Liver (tissue), 3 donors: ENCODE measurements around the gene LRIG1.

Experiments
- RXRA ChIP-seq, 2 donors: IDR thresholded peaks; 2 replicates each; pipeline ENCODE4 v1.6.1; 2017 to 2018; ENCODE audit warnings: antibody characterized with exemption in 2 of 2, mild to moderate bottlenecking in 1 of 2
- SP1 ChIP-seq: IDR thresholded peaks from 2 replicates; pipeline ENCODE4 v1.6.1; 2018; ENCODE audit warnings: antibody characterized with exemption, mild to moderate bottlenecking
- TAF1 ChIP-seq: conservative IDR thresholded peaks from 2 replicates; pipeline ENCODE4 v1.6.1; 2016; ENCODE audit warnings: antibody characterized with exemption, mild to moderate bottlenecking
- YY1 ChIP-seq: IDR thresholded peaks from 2 replicates; pipeline ENCODE4 v1.6.1; 2016; ENCODE audit warnings: antibody characterized with exemption, mild to moderate bottlenecking
- TF ChIP-seq, protein P1 (sequence below): IDR thresholded peaks from 2 replicates; pipeline ENCODE4 v1.6.1; 2016; ENCODE audit warnings: antibody characterized with exemption, mild to moderate bottlenecking
- TF ChIP-seq, protein P2 (sequence below): fragments of 150-350 bp; IDR thresholded peaks from 2 replicates; pipeline ENCODE4 v1.5.1; 2017; ENCODE audit warnings: improper control_type of control experiment, low read depth, low read length; ENCODE audit not compliant: missing input control
- TF ChIP-seq, protein P3 (sequence below): IDR thresholded peaks from 2 replicates; pipeline ENCODE4 v1.6.1; 2016; ENCODE audit warnings: antibody characterized with exemption
- TF ChIP-seq, protein P4 (sequence below): IDR thresholded peaks from 2 replicates; pipeline ENCODE4 v1.6.1; 2016; ENCODE audit warnings: antibody characterized with exemption
- TF ChIP-seq, protein P5 (sequence below): IDR thresholded peaks from 2 replicates; pipeline ENCODE4 v1.6.1; 2016; ENCODE audit warnings: antibody characterized with exemption
- donor health status: healthy.
- donor health status: healthy.

DNA sequence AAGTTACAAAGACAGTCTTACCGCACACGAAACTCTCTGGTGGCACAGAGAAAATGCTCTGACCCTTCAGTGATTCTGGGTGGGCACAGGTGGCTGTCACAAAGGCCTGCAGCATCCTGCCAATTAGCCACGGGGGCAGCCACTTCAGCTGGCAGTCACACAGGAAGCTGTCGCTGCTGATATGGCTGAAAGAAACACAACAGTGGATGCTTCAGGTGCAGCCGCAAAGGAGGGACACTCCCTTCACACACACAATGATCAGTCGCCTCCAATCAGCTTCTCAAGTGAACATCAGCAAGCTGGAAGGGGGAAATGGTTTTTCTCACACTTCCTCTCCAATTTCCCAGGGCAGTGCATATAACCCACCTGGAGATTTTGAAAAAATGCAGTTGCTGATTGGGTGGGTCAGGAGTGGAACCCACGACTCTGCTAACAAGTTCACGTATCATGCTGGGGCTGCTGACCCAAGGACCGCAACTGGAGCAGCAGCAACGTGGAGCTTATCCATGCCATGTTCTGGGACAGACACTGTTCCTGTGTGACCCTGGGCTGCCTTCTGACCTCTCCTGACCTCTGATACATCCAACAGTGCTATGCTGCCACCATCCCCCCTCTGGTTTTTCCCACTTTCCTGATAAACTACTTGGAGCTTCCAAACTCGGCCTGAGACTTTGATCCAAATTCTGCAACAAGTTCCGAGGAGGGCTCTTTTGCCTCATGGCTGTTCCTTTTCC is 106.6 kb downstream of the LRIG1 start:
- TF ChIP-seq, protein P1, sequence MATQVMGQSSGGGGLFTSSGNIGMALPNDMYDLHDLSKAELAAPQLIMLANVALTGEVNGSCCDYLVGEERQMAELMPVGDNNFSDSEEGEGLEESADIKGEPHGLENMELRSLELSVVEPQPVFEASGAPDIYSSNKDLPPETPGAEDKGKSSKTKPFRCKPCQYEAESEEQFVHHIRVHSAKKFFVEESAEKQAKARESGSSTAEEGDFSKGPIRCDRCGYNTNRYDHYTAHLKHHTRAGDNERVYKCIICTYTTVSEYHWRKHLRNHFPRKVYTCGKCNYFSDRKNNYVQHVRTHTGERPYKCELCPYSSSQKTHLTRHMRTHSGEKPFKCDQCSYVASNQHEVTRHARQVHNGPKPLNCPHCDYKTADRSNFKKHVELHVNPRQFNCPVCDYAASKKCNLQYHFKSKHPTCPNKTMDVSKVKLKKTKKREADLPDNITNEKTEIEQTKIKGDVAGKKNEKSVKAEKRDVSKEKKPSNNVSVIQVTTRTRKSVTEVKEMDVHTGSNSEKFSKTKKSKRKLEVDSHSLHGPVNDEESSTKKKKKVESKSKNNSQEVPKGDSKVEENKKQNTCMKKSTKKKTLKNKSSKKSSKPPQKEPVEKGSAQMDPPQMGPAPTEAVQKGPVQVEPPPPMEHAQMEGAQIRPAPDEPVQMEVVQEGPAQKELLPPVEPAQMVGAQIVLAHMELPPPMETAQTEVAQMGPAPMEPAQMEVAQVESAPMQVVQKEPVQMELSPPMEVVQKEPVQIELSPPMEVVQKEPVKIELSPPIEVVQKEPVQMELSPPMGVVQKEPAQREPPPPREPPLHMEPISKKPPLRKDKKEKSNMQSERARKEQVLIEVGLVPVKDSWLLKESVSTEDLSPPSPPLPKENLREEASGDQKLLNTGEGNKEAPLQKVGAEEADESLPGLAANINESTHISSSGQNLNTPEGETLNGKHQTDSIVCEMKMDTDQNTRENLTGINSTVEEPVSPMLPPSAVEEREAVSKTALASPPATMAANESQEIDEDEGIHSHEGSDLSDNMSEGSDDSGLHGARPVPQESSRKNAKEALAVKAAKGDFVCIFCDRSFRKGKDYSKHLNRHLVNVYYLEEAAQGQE: no peak
- no peak for TF ChIP-seq SP1
- TF ChIP-seq, protein P2, sequence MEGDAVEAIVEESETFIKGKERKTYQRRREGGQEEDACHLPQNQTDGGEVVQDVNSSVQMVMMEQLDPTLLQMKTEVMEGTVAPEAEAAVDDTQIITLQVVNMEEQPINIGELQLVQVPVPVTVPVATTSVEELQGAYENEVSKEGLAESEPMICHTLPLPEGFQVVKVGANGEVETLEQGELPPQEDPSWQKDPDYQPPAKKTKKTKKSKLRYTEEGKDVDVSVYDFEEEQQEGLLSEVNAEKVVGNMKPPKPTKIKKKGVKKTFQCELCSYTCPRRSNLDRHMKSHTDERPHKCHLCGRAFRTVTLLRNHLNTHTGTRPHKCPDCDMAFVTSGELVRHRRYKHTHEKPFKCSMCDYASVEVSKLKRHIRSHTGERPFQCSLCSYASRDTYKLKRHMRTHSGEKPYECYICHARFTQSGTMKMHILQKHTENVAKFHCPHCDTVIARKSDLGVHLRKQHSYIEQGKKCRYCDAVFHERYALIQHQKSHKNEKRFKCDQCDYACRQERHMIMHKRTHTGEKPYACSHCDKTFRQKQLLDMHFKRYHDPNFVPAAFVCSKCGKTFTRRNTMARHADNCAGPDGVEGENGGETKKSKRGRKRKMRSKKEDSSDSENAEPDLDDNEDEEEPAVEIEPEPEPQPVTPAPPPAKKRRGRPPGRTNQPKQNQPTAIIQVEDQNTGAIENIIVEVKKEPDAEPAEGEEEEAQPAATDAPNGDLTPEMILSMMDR: no peak
- TF ChIP-seq, protein P3, sequence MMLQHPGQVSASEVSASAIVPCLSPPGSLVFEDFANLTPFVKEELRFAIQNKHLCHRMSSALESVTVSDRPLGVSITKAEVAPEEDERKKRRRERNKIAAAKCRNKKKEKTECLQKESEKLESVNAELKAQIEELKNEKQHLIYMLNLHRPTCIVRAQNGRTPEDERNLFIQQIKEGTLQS: no peak
- TF ChIP-seq, protein P4, sequence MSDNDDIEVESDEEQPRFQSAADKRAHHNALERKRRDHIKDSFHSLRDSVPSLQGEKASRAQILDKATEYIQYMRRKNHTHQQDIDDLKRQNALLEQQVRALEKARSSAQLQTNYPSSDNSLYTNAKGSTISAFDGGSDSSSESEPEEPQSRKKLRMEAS: no peak
- no peak for TF ChIP-seq YY1
- no peak for TF ChIP-seq TAF1
- TF ChIP-seq RXRA (IDR thresholded peaks at IDR 0.05): peak; percentile 8 to 58
- TF ChIP-seq, protein P5, sequence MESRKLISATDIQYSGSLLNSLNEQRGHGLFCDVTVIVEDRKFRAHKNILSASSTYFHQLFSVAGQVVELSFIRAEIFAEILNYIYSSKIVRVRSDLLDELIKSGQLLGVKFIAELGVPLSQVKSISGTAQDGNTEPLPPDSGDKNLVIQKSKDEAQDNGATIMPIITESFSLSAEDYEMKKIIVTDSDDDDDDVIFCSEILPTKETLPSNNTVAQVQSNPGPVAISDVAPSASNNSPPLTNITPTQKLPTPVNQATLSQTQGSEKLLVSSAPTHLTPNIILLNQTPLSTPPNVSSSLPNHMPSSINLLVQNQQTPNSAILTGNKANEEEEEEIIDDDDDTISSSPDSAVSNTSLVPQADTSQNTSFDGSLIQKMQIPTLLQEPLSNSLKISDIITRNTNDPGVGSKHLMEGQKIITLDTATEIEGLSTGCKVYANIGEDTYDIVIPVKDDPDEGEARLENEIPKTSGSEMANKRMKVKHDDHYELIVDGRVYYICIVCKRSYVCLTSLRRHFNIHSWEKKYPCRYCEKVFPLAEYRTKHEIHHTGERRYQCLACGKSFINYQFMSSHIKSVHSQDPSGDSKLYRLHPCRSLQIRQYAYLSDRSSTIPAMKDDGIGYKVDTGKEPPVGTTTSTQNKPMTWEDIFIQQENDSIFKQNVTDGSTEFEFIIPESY: no peak
